Frontal cortex (tissue), 4 donors: Measurements from ENCODE around the gene SLIT3. TPM values are rescaled to one million over a fixed set of nuclear protein-coding genes. Genes with fewer than 3 reads are reported as not detected.
"Not testable (repeated sequence)": the region's sequence is repeated elsewhere in the genome, so short reads cannot be mapped to it uniquely, and the experiment has no call there.

ENCODE experiments used
- DNase-seq, 2 donors: peaks; one replicate each; pipeline ENCODE4 v3.0.0; 2012; ENCODE audit warnings: low spot score in 2 of 2
- FAIRE-seq: peaks from 2 replicates; lab custom pipeline; 2012; peaks lifted over from hg19 to GRCh38; lab: Jason Lieb, UNC
- total RNA-seq: library from RNA; depleted of rRNA; stranded (reverse); fragments of >200 nt; gene quantifications from one replicate; pipeline ENCODE4 v1.2.3, GENCODE V29; 2014
- donor health status: control.
- donor health status: control.
- donor health status: control.

SLIT3 gene
- total RNA-seq, 1 donor from 2014 or later = 2.0 TPM

- FAIRE-seq (no peak), DNase-seq (no peak)
These were observed 146.3 kb downstream of the SLIT3 start for GRCh38 chr5:169154679-169155078.

DNA sequence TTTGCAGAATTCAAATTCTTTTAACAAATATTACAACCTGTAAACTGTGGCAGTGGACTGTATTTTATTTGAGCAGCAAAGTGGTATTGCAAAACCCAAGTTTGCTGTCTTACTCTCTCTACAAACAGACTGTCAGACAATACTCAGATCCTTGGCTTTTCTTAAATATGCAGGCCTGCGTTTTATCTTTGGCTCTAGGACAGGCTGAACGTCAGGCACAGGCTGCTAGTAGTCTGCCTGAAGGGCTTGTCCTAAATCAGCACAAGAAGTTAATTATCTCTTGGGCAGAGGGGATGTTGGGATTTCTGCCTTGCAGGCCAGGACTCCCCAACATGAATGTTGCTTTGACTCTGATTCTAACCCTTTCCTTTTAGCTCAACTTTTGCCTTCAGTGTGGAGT lies 147.5 kb downstream of the SLIT3 start:
- FAIRE-seq (no peak), DNase-seq (no peak)

DNA sequence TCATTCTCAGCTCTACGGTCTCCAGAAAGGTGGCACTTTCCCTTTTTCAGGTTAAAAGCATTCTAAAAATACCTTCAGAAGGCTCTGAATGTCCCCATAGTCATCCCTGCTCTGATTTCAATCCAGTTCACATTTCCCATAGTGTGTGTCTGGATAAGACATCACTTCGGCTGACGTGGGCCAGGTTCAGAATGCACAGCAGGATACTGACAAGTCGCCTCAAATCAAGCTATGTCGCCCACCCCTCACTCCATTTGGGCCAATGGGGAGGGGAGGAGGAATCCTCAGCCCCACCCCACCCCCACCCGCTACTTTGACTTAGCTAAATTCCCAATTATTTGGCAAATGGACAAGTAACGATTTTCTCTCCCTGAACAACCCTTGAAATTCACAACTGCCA lies 148.0 kb downstream of the SLIT3 start:
- DNase-seq = no peak
- no peak for FAIRE-seq

DNA sequence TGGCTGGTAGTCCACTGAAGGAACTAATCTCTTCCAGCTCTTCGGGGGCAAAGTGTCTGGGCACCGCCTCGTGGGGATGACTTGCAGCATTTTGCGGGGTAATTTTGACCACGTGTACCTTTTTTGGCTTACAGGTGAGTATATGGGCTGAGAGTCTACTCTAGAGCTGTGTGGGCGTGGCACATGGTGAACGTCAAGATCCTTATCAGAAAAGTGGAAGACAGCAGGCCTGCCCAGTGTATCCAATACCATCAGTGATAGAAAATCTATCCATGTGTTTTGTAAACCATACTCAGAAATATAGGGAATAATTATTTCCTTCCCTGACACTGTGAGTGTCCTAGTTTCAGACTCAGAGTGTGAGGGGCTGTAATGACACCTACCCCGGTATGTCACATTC lies 148.5 kb downstream of the SLIT3 start:
- FAIRE-seq (no peak), DNase-seq (no peak)

- DNase-seq = no peak
- FAIRE-seq = no peak
These were observed 149.7 kb downstream of the SLIT3 start for GRCh38 chr5:169151051-169151805.

GRCh38 chr5:169150108-169150507 lies 150.8 kb downstream of the SLIT3 start:
- DNase-seq = no peak
- no peak for FAIRE-seq

DNA sequence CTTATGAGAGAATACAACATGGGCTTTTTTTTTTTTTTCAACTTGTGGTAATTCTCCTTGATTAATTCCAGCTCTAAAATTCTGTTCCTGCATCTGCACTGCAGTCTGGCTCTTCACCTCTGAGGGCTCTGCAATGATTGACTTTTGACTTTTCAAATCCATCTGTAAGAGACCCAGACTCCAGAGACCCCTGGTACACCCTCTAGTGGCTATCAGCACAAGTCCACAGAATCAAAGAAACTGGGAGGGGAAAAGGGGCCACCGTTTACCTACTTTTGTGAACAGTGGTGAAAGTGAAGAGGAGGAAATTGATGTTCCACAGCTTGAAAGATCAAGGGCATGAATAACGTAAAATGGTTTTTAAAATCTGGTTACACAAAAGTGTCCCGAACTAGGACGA lies 151.6 kb downstream of the SLIT3 start:
- DNase-seq (no peak), FAIRE-seq (no peak)

GRCh38 chr5:169148138-169148740 lies 152.7 kb downstream of the SLIT3 start:
- DNase-seq (no peak), FAIRE-seq (no peak)

GRCh38 chr5:169147534-169147933 lies 153.4 kb downstream of the SLIT3 start:
- FAIRE-seq (no peak), DNase-seq (no peak)

DNA sequence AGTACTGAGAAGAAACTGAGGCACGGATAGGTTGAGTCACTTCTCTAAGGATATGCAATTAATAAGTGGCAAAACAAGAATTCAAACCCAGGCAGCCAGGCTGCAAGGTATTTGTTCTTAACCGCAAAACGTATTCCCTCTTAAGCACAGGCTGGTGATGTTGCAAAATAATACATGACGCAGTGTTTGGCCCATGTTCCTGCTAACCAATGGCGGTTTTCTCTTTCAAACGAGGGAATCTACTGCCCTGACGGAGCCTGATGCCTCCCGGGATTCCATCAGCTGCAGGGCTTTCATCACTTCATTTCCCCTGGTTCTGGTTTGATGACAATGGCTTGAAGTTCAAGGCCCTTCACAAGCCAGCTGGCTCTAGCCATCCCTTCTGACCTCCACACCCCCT lies 154.8 kb downstream of the SLIT3 start:
- no peak for DNase-seq
- FAIRE-seq = no peak

- FAIRE-seq (no peak), DNase-seq (no peak)
These were observed 158.5 kb downstream of the SLIT3 start for GRCh38 chr5:169142264-169142970.

DNA sequence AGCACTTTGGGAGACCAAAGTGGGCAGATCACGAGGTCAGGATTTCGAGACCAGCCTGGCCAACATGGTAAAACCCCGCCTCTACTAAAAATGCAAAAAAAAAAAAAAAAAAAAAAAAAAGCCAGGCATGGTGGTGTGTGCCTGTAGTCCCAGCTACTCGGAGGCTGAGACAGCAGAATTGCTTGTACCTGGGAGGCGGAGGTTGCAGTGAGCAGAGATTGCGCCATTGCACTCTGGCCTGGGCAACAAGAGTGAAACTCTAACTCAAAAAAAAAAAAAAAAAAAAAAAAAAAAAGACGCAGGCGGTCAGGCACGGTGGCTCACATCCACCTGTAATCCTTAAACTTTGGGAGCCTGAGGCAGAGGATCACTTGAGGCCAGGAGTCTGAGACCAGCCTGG lies 160.7 kb downstream of the SLIT3 start:
- not testable (repeated sequence) for FAIRE-seq, DNase-seq

GRCh38 chr5:169139480-169140050 lies 161.4 kb downstream of the SLIT3 start:
- FAIRE-seq (no peak), DNase-seq (no peak)

DNA sequence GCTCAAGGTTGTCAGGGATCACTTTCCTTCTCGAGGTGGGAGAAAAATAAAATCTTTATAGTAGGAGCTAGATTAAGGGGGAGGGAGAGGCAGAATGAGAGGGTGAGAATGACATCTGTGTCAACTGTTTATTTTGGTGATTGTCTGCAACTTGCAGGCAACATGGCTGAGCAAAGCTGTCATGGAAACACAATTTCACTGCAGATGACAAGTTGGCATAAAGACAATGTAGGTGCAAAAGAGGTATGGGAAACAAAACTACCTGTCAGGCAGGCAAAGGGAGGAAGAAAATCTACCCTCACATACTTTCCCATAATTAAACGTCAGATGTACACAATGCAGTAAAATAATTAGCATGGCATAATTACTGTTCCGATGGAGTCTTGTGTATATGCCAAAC lies 167.4 kb downstream of the SLIT3 start:
- DNase-seq = no peak
- no peak for FAIRE-seq

- no peak for FAIRE-seq
These were observed 168.7 kb downstream of the SLIT3 start for GRCh38 chr5:169132302-169132660.

DNA sequence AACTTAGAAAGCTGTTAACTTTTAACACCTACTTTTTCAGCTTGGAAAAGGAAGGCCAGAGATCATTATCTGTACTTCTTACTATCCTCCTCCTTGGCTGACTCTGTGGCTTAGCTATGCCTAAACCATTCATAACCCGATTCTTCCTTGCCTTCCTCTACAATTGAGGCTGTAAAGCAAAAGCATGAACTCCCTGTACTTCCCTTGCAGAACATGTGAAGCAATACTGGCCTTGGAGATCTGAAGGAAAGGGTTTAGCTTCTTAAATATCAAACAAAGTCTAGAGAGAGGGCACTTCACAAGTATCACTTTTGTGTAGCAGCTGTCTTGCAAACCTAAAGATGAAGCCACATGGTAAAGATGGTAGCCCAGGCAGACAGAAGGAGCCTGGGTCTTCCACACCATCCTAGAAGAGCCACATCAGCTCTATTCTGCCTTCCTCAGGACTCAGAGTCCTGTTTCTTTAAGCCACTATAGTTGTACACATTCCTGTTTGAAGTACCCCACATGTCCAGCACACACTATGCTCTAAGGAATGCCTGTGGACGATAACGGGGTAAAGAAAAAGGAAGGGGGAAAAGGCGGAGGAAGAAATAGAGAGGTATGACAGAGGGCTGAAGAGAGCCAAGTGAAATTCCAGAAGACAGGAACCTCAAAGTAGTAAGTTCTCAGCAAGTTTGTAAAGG lies 169.2 kb downstream of the SLIT3 start:
- FAIRE-seq (no peak), DNase-seq (no peak)

More at GRCh38 chr5:169132302-169132660, 168.7 kb downstream of the SLIT3 start:
- no peak for DNase-seq

GRCh38 chr5:169128679-169129078 lies 172.3 kb downstream of the SLIT3 start:
- DNase-seq (no peak), FAIRE-seq (no peak)

GRCh38 chr5:169127431-169127830 lies 173.5 kb downstream of the SLIT3 start:
- DNase-seq = no peak

GRCh38 chr5:169126481-169127021 lies 174.4 kb downstream of the SLIT3 start:
- FAIRE-seq (no peak), DNase-seq (no peak)

More at GRCh38 chr5:169127431-169127830, 173.5 kb downstream of the SLIT3 start:
- FAIRE-seq = no peak

- DNase-seq = no peak
- no peak for FAIRE-seq
These were observed 175.4 kb downstream of the SLIT3 start for GRCh38 chr5:169125571-169125970.
